ENCODE results near the gene XYLB. TPM values are rescaled to one million over a fixed set of nuclear protein-coding genes. Genes with fewer than 3 reads are reported as not detected.

The XYLB gene
- total RNA-seq, 2 donors from 2014 or later = 4.9 TPM

- Histone ChIP-seq H3K4me3 (no peak overlapping the region), H3K9me3 (no peaks in the 10 kb centered on the region), H3K36me3 (no peaks in the 10 kb centered on the region), H3K4me1 (replicated peaks) (no peaks in the 10 kb centered on the region), H3K27me3 (replicated peaks; ENCODE audit: insufficient read depth) (no peaks in the 10 kb centered on the region), H3K27ac (no peak overlapping the region)
- intact Hi-C loops (cut with DNase I) = no loop called here
- no peak for DNase-seq (ENCODE audit: low spot score)
- TF ChIP-seq CTCF (IDR thresholded peaks at IDR 0.05) = no peak
- TF ChIP-seq POLR2A (IDR thresholded peaks at IDR 0.05) = no peak
- TF ChIP-seq POLR2AphosphoS5 (IDR thresholded peaks at IDR 0.05) = no peak
- WGBS = 94% methylated on average over 5 of the region's 5 CpGs
These were observed 40.6 kb downstream of the XYLB start for GRCh38 chr3:38386992-38387750.

GRCh38 chr3:38387862-38388261 lies 41.3 kb downstream of the XYLB start:
- DNase-seq (ENCODE audit: low spot score) = no peak
- Histone ChIP-seq H3K9me3 (no peaks in the 10 kb centered on the region), H3K27me3 (replicated peaks; ENCODE audit: insufficient read depth) (no peaks in the 10 kb centered on the region), H3K36me3 (no peaks in the 10 kb centered on the region), H3K4me1 (replicated peaks) (no peaks in the 10 kb centered on the region), H3K4me3 (no peak overlapping the region), H3K27ac (no peak overlapping the region)
- intact Hi-C loops (cut with DNase I) = no loop called here
- WGBS = 84% methylated on average over 5 of the region's 5 CpGs
- TF ChIP-seq CTCF (IDR thresholded peaks at IDR 0.05) (no peak), POLR2AphosphoS5 (IDR thresholded peaks at IDR 0.05) (no peak), POLR2A (IDR thresholded peaks at IDR 0.05) (no peak)

- Histone ChIP-seq H3K27me3 (replicated peaks; ENCODE audit: insufficient read depth) (no peaks in the 10 kb centered on the region), H3K9me3 (no peaks in the 10 kb centered on the region), H3K27ac (no peak overlapping the region), H3K4me3 (no peak overlapping the region), H3K36me3 (no peaks in the 10 kb centered on the region), H3K4me1 (replicated peaks) (no peaks in the 10 kb centered on the region)
- WGBS = 94% methylated on average over 1 of the region's 1 CpG
- TF ChIP-seq POLR2AphosphoS5 (IDR thresholded peaks at IDR 0.05) (no peak), POLR2A (IDR thresholded peaks at IDR 0.05) (no peak), CTCF (IDR thresholded peaks at IDR 0.05) (no peak)
- intact Hi-C loops (cut with DNase I) = no loop called here
- DNase-seq (ENCODE audit: low spot score) = no peak
These were observed 46.1 kb downstream of the XYLB start for GRCh38 chr3:38392604-38393163.

- 96% methylated on average over 2 of the region's 2 CpGs for WGBS
- no peaks in the 10 kb centered on the region for H3K4me1 ChIP-seq (replicated peaks)
- H3K4me3 ChIP-seq = no peak overlapping the region
- DNase-seq (ENCODE audit: low spot score) = no peak
- intact Hi-C loops (cut with DNase I) = no loop called here
- H3K27me3 ChIP-seq (replicated peaks; ENCODE audit: insufficient read depth) = no peaks in the 10 kb centered on the region
- no peak for TF ChIP-seq POLR2A (IDR thresholded peaks at IDR 0.05)
- TF ChIP-seq CTCF (IDR thresholded peaks at IDR 0.05) = no peak
- no peak for TF ChIP-seq POLR2AphosphoS5 (IDR thresholded peaks at IDR 0.05)
- no peaks in the 10 kb centered on the region for H3K9me3 ChIP-seq
- no peaks in the 10 kb centered on the region for H3K36me3 ChIP-seq
- H3K27ac ChIP-seq = no peak overlapping the region
These were observed 49.7 kb downstream of the XYLB start for GRCh38 chr3:38396239-38396638.

- no peak for DNase-seq (ENCODE audit: low spot score)
- no peaks in the 10 kb centered on the region for H3K36me3 ChIP-seq
These were observed 50.3 kb downstream of the XYLB start for GRCh38 chr3:38396861-38397260.

More at GRCh38 chr3:38396861-38397260, 50.3 kb downstream of the XYLB start:
- intact Hi-C loops (cut with DNase I) = no loop called here
- 91% methylated on average over 5 of the region's 5 CpGs for WGBS
- Histone ChIP-seq H3K4me3 (no peak overlapping the region), H3K9me3 (no peaks in the 10 kb centered on the region), H3K27me3 (replicated peaks; ENCODE audit: insufficient read depth) (no peaks in the 10 kb centered on the region), H3K4me1 (replicated peaks) (no peaks in the 10 kb centered on the region), H3K27ac (no peak overlapping the region)
- TF ChIP-seq POLR2A (IDR thresholded peaks at IDR 0.05) = no peak
- no peak for TF ChIP-seq CTCF (IDR thresholded peaks at IDR 0.05)
- no peak for TF ChIP-seq POLR2AphosphoS5 (IDR thresholded peaks at IDR 0.05)
